ENCODE results near the gene FGD3.

FGD3 gene

GRCh38 chr9:92982130-92982529 is 34.8 kb downstream of the FGD3 start:
- POLR2A ChIA-PET (ENCODE audit: low non-redundant PET) = no interaction called here
- no peak for TF ChIP-seq CTCF (conservative IDR thresholded peaks at IDR 0.05; ENCODE audit: low read depth)
- CTCF ChIA-PET = no interaction called here
- H3K27ac ChIP-seq = no peak overlapping the region
- DNase-seq (ENCODE audit: low spot score) = no peak

GRCh38 chr9:92983984-92984589 is 36.8 kb downstream of the FGD3 start:
- CTCF ChIA-PET = interaction anchor here (0.6 kb wide), 1 partner anchor 664 kb away, joined by 3 read pairs; no protein-coding TSS in a partner anchor
- no peak overlapping the region for H3K27ac ChIP-seq
- TF ChIP-seq CTCF (conservative IDR thresholded peaks at IDR 0.05; ENCODE audit: low read depth) = no peak
- POLR2A ChIA-PET (ENCODE audit: low non-redundant PET) = no interaction called here
- DNase-seq (ENCODE audit: low spot score) = no peak

- H3K27ac ChIP-seq = no peak overlapping the region
- TF ChIP-seq CTCF (conservative IDR thresholded peaks at IDR 0.05; ENCODE audit: low read depth) = no peak
- POLR2A ChIA-PET (ENCODE audit: low non-redundant PET) = no interaction called here
- DNase-seq (ENCODE audit: low spot score) = no peak
- CTCF ChIA-PET = interaction anchor here (0.6 kb wide), 1 partner anchor 663 kb away, joined by 3 read pairs; no protein-coding TSS in a partner anchor
These were observed 37.7 kb downstream of the FGD3 start for GRCh38 chr9:92984976-92985375.

GRCh38 chr9:92986176-92987119 is 39.1 kb downstream of the FGD3 start:
- ChIA-PET CTCF (interaction anchor here (0.6 to 1.3 kb wide), 4 partner anchors 12 to 1819 kb away, joined by 3 to 5 read pairs (median 3); no protein-coding TSS in a partner anchor), POLR2A (ENCODE audit: low non-redundant PET) (no interaction called here)
- DNase-seq (ENCODE audit: low spot score) = no peak
- TF ChIP-seq CTCF (conservative IDR thresholded peaks at IDR 0.05; ENCODE audit: low read depth) = peak; percentile 28; the same call in 1 of the 2 replicates
- H3K27ac ChIP-seq = no peak overlapping the region

GRCh38 chr9:92988215-92988768 is 41.0 kb downstream of the FGD3 start:
- peak; percentile 64 for DNase-seq (ENCODE audit: low spot score)
- no peak overlapping the region for H3K27ac ChIP-seq
- CTCF ChIA-PET = no interaction called here
- TF ChIP-seq CTCF (conservative IDR thresholded peaks at IDR 0.05; ENCODE audit: low read depth) = no peak
- POLR2A ChIA-PET (ENCODE audit: low non-redundant PET) = no interaction called here

GRCh38 chr9:92989561-92989960 is 42.2 kb downstream of the FGD3 start:
- no peak overlapping the region for H3K27ac ChIP-seq
- POLR2A ChIA-PET (ENCODE audit: low non-redundant PET) = no interaction called here
- CTCF ChIA-PET = interaction anchor here (1.3 kb wide), 1 partner anchor 14 kb away, joined by 6 read pairs; no protein-coding TSS in a partner anchor
- DNase-seq (ENCODE audit: low spot score) = no peak
- no peak for TF ChIP-seq CTCF (conservative IDR thresholded peaks at IDR 0.05; ENCODE audit: low read depth)
